NCI-H82 treated with DMSO at 0.1 percent for 48 hours (cell line): ENCODE data around the gene PCBP3.
"Not testable (repeated sequence)": the region's sequence is repeated elsewhere in the genome, so short reads cannot be mapped to it uniquely, and the experiment has no call there.

ENCODE experiments used
- DNase-seq: peaks from one replicate; lab custom pipeline; 2025; ENCODE audit not compliant: unreplicated experiment; lab: John Stamatoyannopoulos, UW

The PCBP3 gene

GRCh38 chr21:45836694-45837670 lies 193.5 kb downstream of the PCBP3 start:
- DNase-seq: no peak

DNA sequence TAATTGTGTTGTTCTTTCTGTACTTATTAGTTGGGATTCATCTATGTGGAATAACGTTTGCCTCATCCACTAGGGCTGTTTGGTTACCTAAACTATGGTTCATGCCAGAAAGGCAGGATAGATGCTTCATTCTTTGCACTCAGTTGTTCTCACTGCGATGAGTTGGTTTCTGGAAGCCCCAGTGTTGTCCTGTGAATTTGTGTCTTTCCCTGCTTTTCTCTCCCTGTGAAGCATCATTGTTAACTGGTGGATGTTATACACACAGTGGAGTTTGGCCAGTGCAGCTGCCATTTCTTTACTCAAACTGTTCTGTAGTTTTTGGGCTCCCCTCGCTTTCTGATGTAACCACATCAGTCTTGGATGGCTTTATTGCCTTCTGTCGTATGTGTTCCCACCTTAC lies 194.4 kb downstream of the PCBP3 start:
- no peak for DNase-seq

DNA sequence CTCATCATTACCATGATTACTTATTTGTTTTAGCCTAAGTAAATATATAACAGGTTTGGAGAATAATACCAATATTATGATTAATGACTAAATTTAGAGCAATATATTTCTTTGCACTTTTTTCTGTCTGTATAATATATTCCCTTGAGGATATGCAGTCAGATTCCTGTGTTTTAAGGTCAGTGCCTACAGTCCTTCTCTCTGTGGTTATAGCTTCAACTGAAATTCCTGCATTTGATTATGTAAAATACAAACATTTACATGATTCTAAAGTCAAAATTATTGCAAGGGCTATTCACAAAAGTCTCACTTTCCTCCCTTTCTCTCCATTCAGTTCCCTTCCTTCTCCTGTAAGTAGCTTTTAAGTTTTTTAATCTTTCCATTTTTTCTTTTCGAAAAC lies 195.1 kb downstream of the PCBP3 start:
- DNase-seq: no peak

- DNase-seq: no peak
These were observed 195.7 kb downstream of the PCBP3 start for GRCh38 chr21:45839274-45839673.

- DNase-seq: no peak
These were observed 197.5 kb downstream of the PCBP3 start for GRCh38 chr21:45841033-45841432.

GRCh38 chr21:45843426-45843825 lies 199.9 kb downstream of the PCBP3 start:
- DNase-seq: no peak

DNA sequence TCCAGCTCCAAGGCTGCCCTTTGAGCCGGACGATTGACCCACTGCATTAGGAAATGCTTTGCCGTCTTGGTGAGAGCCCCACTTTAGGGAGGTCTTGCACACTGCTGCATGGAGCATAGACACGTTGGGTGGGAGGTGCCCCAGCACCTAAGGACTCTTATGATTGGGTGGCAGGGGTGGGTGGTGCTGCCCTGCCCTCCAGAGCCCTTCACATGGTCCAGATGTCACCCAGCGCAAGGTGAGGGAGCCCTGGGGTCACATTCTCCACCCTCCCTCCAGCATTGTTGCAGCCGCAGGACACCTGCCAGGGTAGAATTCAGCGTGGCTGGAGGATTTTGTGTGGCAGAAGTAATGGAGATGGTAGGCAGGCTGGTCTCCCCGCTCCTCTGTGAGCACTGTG lies 200.7 kb downstream of the PCBP3 start:
- no peak for DNase-seq

DNA sequence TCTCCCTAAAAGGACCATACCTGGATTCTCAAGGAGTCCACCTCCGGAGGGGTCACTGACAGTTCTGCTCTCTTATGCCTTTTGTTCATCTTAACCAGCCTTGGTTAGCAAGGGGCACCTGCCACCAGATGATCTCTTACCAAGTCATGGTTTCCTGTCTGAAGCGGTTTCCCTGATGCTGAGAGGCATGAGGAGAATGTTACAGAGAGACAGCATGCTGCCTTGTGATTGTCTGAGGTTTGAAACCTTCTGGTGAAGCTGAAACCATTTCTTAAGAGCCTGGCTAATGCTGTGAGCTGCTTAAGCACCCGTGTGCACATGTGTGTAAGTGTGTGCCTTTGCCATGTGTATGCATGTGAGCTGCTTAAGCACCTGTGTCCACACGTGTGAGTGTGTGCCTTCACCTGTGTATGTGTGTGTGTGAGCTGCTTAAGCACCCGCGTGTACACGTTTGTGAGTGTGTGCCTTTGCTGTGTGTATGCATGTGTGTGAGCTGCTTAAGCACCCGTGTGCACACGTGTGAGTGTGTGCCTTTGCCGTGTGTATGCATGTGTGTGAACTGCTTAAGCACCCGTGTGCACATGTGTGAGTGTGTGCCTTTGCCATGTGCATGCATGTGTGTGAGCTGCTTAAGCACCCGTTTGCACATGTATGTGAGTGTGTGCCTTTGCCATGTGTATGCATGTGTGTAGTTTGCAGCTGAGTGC lies 201.7 kb downstream of the PCBP3 start:
- DNase-seq: no peak

DNA sequence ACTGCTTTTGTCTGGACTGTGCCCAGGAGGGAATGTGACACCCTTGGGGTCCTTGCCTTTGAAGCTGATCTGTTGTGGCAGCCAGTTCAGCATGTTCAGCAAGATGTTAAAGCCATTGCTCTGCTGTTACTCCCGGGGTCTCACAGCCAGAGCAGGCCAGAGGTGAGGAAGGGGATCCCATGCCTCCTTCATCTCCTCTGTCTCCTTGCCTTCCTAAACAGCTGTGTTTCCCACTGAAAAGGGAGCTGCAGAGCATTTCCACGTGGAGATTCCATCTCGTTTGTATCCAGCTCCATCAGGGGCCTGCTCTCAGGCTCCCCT lies 202.2 kb downstream of the PCBP3 start:
- DNase-seq: no peak

DNA sequence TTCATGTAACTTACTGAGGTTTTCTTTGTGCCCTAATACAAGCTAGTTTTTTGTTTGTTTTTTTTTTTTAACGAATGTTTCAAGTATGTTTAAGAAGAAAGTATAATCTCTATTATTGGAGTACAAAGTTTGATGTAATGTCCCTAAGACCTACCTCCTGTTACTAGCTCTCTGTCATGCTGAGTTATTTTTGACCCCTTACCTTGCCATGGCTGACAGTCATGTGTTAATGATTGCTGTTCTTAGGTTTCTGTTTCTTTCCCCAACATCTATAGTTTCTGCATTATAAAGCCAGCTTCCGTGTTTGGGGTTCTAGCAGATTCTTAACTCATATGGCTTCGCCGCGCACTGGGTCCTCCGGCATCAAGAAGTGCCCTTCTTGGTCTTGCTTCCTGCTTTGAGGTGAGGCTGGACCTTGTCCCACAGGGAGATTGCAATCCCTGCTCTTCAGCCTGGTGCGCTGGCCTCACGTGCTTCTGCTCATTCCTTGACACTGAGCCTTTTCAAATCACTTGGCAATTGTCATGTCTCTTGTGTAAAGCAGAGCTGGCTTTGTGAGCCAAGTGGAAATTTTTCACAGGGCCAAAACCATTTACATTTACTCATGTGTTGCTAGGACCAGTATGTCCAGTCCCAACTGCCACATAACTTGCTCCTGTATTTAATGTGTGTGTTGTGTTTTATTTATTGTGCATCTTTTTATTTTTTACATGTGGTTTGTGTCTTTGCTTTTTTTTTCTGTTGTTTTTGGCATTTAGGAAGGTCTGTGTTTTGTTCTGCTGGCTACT lies 203.0 kb downstream of the PCBP3 start:
- no peak for DNase-seq

GRCh38 chr21:45847870-45848269 lies 204.3 kb downstream of the PCBP3 start:
- DNase-seq: no peak

GRCh38 chr21:45848331-45848730 lies 204.8 kb downstream of the PCBP3 start:
- DNase-seq: no peak

- no peak for DNase-seq
These were observed 205.3 kb downstream of the PCBP3 start for GRCh38 chr21:45848805-45849204.

DNA sequence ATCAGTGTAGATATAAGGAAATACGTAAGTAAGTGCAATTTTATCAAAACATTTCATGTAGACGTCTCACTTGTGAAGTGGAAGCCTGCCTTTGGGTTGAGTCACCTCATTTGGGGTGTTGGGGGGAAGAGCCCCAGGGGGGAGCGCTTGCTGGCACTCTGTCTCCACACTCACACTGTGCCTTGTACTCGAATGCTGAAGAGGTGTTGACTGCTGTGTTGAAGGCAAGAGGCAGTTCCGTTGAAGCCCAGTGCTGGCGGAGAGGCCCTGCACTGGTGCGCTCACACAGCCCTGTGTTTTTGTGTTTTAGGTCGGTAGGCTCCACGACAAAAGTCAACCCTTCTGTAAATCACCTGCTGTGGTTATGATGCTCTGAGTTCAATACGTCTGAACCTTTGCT lies 206.1 kb downstream of the PCBP3 start:
- DNase-seq: no peak

DNA sequence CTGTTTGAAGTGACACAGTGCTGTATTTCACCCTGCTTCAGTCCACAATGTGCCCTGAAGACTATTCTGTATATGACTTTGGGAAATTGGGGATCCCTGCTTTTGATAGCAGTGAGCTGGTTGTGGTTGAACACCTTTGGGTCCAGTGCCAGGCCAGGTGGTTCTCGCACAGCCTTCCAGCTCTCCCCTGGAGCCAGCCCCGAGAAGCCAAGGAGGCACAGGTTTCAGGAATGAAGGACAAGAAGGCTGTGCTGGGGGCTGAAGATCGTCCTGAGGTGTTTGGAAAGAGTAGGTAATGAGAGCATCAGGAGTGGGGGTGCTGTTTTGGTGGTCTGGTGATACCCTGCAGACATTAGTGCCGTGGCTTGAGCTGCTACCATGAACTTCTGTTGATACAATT lies 206.7 kb downstream of the PCBP3 start:
- no peak for DNase-seq

- not testable (repeated sequence) for DNase-seq
These were observed 208.9 kb downstream of the PCBP3 start for GRCh38 chr21:45852386-45852785.

DNA sequence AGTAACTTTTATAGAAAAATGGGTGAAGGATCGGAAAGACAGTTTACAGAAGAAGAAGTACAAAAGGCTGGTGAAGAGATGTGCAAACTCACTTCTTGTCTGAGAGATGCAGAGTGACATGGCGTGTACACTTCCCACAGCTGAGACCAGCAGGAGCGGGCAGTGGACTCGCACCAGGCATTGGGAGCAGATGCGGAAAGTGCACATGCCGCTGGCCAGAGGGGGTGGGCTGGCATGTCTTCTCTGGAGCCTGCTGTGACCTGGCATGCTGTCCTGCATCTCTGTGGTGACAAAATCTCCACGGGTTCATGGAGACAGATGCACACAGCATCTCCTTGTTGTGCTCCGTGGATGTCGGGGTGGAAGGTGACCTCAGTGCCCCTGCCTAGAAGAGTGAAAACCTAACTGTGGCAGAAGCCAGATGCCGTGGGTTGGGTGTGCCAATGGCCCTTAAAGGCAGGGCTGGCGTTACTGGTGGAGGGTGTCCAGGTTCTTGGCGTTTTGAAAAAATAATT lies 209.4 kb downstream of the PCBP3 start:
- DNase-seq: no peak

GRCh38 chr21:45853703-45854342 lies 210.3 kb downstream of the PCBP3 start:
- DNase-seq: no peak

GRCh38 chr21:45854690-45855247 lies 211.2 kb downstream of the PCBP3 start:
- DNase-seq: no peak

DNA sequence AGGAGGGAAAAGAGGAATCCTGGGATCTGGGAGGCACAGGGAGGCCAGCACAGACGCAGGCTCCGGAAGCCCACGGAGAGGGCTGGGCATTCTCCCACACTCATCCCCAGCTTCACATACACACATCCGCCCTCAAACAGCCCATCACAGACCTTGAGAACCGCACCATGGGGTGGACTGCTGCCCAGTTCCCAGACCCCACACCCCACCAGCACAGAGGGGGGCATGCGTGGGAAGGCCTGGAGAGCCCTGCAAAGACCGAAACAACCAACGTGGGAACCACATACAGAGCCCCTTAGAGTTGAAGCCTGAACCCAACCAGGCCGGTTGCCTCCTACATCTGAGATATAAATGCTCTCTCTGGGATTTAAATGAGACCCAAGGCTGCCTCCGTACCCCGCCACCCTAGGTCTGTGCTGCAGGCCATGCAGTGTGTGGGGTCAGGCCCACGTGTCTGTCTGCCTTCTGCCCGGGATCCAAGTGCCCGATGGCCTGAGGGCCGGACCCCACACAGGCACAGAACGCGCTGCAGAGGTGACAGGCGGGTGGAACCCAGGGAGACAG lies 211.8 kb downstream of the PCBP3 start:
- no peak for DNase-seq
